OCI-LY7 (cell line): ENCODE data around the gene GNAL. TPM values are rescaled to one million over a fixed set of nuclear protein-coding genes. Genes with fewer than 3 reads are reported as not detected.

Source experiments
- BruUV-seq: library from RNA; stranded (reverse); fragments of 400-500 nt; replicated peaks from 2 replicates; lab custom pipeline; 2021; lab: Mats Ljungman, UMichigan
- CTCF ChIA-PET: fragments of 300-600 bp; sonication (Branson Sonifier 250); formaldehyde crosslinking; loops from one replicate; lab custom pipeline; 2022; ENCODE audit warnings: antibody characterized with exemption; ENCODE audit not compliant: unreplicated experiment; lab: Charles Lee
- POLR2A ChIA-PET: fragments of 300-600 bp; sonication (Branson Sonifier 250); formaldehyde crosslinking; loops from one replicate; lab custom pipeline; 2022; ENCODE audit warnings: antibody characterized with exemption; lab: Charles Lee
- DNase-seq: peaks from one replicate; pipeline ENCODE4 v3.0.0-alpha.2; 2015; ENCODE audit warnings: low spot score
- H2AFZ ChIP-seq: fragments of 200-600 bp; sonication (generic), shearing (Covaris generic); 2 replicates; pipeline ENCODE4 v1.6.1; 2014; ENCODE audit warnings: mild to moderate bottlenecking, antibody characterized with exemption, low read length, moderate library complexity
- H3K27ac ChIP-seq: fragments of 200-600 bp; sonication (generic); 2 replicates; pipeline ENCODE4 v1.5.1; 2014; ENCODE audit warnings: mixed run types, low read depth, mild to moderate bottlenecking, moderate library complexity, low read length, inconsistent platforms; ENCODE audit not compliant: poor library complexity, severe bottlenecking
- H3K36me3 ChIP-seq: fragments of 200-600 bp; sonication (generic); 2 replicates; pipeline ENCODE4 v1.6.1; 2014; ENCODE audit warnings: mild to moderate bottlenecking, antibody characterized with exemption, low read length, moderate library complexity, mixed read lengths; ENCODE audit not compliant: insufficient read depth
- H3K4me1 ChIP-seq: fragments of 200-600 bp; sonication (generic); 2 replicates; pipeline ENCODE4 v1.5.1; 2014; ENCODE audit warnings: mild to moderate bottlenecking, low read length; ENCODE audit not compliant: insufficient read depth, poor library complexity, severe bottlenecking
- H3K4me2 ChIP-seq: fragments of 200-600 bp; sonication (generic); 2 replicates; pipeline ENCODE4 v1.6.1; 2014; ENCODE audit warnings: mild to moderate bottlenecking, low read length
- H3K4me3 ChIP-seq: fragments of 200-600 bp; sonication (generic); 2 replicates; pipeline ENCODE4 v1.5.1; 2014; ENCODE audit warnings: mild to moderate bottlenecking, low read depth, low read length; ENCODE audit not compliant: poor library complexity, severe bottlenecking
- H3K79me2 ChIP-seq: fragments of 200-600 bp; sonication (generic); 2 replicates; pipeline ENCODE4 v1.6.1; 2016; ENCODE audit warnings: low read depth, mild to moderate bottlenecking, low read length, moderate library complexity, mixed read lengths; ENCODE audit not compliant: insufficient read depth
- H3K9me2 ChIP-seq: fragments of 200-600 bp; sonication (generic); 2 replicates; pipeline ENCODE4 v1.6.1; 2016; ENCODE audit warnings: mild to moderate bottlenecking, low read length, mixed read lengths; ENCODE audit not compliant: insufficient read depth
- H3K9me3 ChIP-seq: fragments of 200-600 bp; sonication (generic); 2 replicates; pipeline ENCODE4 v1.6.1; 2014; ENCODE audit warnings: mild to moderate bottlenecking, mixed run types, low read length, mixed read lengths
- H4K20me1 ChIP-seq: fragments of 200-600 bp; sonication (generic); 2 replicates; pipeline ENCODE4 v1.6.1; 2014; ENCODE audit warnings: mild to moderate bottlenecking, antibody characterized with exemption, low read length, moderate library complexity, mixed read lengths; ENCODE audit not compliant: insufficient read depth
- EZH2phosphoT487 ChIP-seq: fragments of 200-600 bp; sonication (generic); IDR thresholded peaks from 2 replicates; pipeline ENCODE4 v1.6.1; 2018; ENCODE audit warnings: low read depth, borderline replicate concordance, mild to moderate bottlenecking, mixed run types, antibody characterized with exemption, low read length, moderate library complexity, mixed read lengths
- intact Hi-C: fragments of 100-400 bp; cut with micrococcal nuclease; formaldehyde crosslinking; loops from one replicate; pipeline ENCODE4 v1.10.0; 2022; ENCODE audit not compliant: unreplicated experiment
- total RNA-seq, 2 experiments: library from RNA; depleted of rRNA in 1 of 2; stranded (reverse); fragments of >200 nt in 1 of 2; shearing (Covaris generic) in 1 of 2; gene quantifications; 2 replicates each; pipeline ENCODE4 v1.2.3, GENCODE V29; 2014 to 2022
- TF ChIP-seq, protein P1 (sequence below): fragments of 200-600 bp; sonication (generic); conservative IDR thresholded peaks from 2 replicates; pipeline ENCODE4 v1.5.1; 2014; ENCODE audit warnings: mild to moderate bottlenecking, antibody characterized with exemption, low read length, moderate library complexity, mixed read lengths

The GNAL gene
- total RNA-seq, 2 experiments from 2014 or later = 0.03 to 0.25 TPM

DNA sequence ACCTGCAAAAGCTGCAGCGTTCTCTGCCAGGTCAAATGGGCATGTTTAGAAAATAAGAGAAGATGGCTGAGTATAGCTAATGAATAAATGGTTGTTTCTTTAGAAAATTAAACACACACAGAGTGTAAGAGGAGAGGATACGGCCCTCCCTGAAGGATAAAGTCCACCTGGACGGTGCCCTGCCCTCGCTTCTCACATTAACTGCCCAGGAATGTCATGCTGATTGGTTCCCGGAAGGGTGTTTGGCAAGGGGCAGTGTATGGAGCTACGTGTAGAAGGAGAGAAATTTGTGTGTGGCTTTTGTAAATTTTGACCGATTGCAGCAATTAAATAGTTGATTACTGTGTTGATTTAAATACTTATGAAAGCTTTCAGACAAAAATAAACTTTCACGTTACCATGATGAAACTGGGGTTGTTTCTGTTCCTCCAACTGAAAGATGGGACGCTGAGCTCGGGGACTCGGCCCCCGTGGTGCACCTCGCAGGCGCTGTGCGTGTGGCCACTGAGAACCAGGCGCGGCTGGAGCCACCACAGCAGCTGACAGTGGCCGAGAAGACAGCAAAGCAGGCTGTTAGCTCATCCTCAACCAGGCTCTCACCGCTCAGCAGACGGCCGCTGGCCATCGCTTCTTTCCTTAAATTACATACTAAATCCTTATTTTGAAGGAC, 196.3 kb downstream of the GNAL start:
- no peaks in the 10 kb centered on the region for H3K79me2 ChIP-seq
- ChIA-PET CTCF (no interaction called here), POLR2A (interaction anchor here (0.6 to 1.0 kb wide), 2 partner anchors 12 to 1926 kb away, joined by 3 read pairs; no protein-coding TSS in a partner anchor)
- no peaks in the 10 kb centered on the region for H3K9me2 ChIP-seq
- H3K27ac ChIP-seq = no peak overlapping the region
- H3K4me3 ChIP-seq = no peak overlapping the region
- H3K9me3 ChIP-seq = no peaks in the 10 kb centered on the region
- peaks cover 33% of the 10 kb centered on the region for H3K36me3 ChIP-seq
- H2AFZ ChIP-seq = no peak overlapping the region
- no peak overlapping the region for H3K4me2 ChIP-seq
- peaks cover 39% of the 10 kb centered on the region for H3K4me1 ChIP-seq
- no peaks in the 10 kb centered on the region for H4K20me1 ChIP-seq
- no peak for DNase-seq
- TF ChIP-seq EZH2phosphoT487 = no peak
- TF ChIP-seq, protein P1, sequence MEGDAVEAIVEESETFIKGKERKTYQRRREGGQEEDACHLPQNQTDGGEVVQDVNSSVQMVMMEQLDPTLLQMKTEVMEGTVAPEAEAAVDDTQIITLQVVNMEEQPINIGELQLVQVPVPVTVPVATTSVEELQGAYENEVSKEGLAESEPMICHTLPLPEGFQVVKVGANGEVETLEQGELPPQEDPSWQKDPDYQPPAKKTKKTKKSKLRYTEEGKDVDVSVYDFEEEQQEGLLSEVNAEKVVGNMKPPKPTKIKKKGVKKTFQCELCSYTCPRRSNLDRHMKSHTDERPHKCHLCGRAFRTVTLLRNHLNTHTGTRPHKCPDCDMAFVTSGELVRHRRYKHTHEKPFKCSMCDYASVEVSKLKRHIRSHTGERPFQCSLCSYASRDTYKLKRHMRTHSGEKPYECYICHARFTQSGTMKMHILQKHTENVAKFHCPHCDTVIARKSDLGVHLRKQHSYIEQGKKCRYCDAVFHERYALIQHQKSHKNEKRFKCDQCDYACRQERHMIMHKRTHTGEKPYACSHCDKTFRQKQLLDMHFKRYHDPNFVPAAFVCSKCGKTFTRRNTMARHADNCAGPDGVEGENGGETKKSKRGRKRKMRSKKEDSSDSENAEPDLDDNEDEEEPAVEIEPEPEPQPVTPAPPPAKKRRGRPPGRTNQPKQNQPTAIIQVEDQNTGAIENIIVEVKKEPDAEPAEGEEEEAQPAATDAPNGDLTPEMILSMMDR = no peak
- no TSS peak for BruUV-seq
- intact Hi-C loops = no loop called here

DNA sequence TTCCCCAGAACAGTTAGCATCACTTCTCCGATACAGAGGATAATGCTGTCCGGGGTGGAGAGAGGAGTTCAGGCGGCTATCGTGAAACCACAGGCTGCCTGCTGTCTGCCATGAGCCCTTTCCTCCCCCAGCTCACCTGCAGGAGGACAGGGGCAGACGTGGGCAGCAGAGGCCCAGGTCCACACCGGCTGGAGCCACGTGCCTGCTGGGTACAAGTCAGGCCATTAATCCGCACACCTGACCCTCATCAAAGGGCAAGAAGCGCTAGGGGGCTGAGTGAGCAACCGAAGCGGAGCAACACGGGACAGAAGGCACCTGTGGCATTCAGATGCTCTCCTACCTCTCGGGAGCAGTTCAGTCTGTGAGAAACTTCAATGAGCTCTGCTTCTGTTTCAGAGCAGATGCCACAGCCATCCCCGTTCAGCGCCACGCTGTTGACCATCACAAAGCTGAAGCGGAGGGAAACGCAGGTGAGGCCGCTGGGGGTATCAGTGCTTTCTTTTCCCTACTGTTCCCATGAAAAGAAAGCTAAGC, 197.6 kb downstream of the GNAL start:
- Histone ChIP-seq H3K27ac (no peak overlapping the region), H3K4me2 (no peak overlapping the region), H3K9me2 (no peaks in the 10 kb centered on the region), H3K79me2 (no peaks in the 10 kb centered on the region), H3K36me3 (peaks cover 41% of the 10 kb centered on the region), H3K4me1 (peaks cover 38% of the 10 kb centered on the region), H3K9me3 (no peaks in the 10 kb centered on the region), H4K20me1 (no peaks in the 10 kb centered on the region), H2AFZ (no peak overlapping the region), H3K4me3 (no peak overlapping the region)
- no TSS peak for BruUV-seq
- intact Hi-C loops = no loop called here
- POLR2A ChIA-PET = interaction anchor here (1.0 kb wide), 1 partner anchor 38 kb away, joined by 6 read pairs; no protein-coding TSS in a partner anchor
- DNase-seq = no peak
- no peak for TF ChIP-seq EZH2phosphoT487
- TF ChIP-seq, protein P1 = no peak
- CTCF ChIA-PET = no interaction called here
